ENCODE data around the gene FOXO3. TPM values are rescaled to one million over a fixed set of nuclear protein-coding genes. Genes with fewer than 3 reads are reported as not detected.

The FOXO3 gene
- total and polyA plus RNA-seq, 7 donors: 13.8 to 84.7 (median 66.4) TPM

- Histone ChIP-seq H3K36me3 (no peaks in the 10 kb centered on the region), H3K4me1 (peaks cover 0 to 80% (median 69%) of the 10 kb centered on the region in 4 donors), H3K27me3 (no peaks in the 10 kb centered on the region), H3K27ac (no peak overlapping the region), H3K9me3 (no peaks in the 10 kb centered on the region), H3K4me3 (no peak overlapping the region)
- no peak for TF ChIP-seq EP300 (IDR thresholded peaks at IDR 0.05)
- no peak for TF ChIP-seq CTCF (IDR thresholded peaks at IDR 0.05)
- TF ChIP-seq POLR2AphosphoS5 (IDR thresholded peaks at IDR 0.05): no peak
- 87 to 90% methylated on average over 3 of the region's 3 CpGs for WGBS, 2 donors
- no peak for DNase-seq
- intact Hi-C loops (cut with DNase I): no loop called here
Observed at GRCh38 chr6:108648191-108648590, 87.5 kb downstream of the FOXO3 start.

GRCh38 chr6:108650325-108650724, 89.6 kb downstream of the FOXO3 start:
- Histone ChIP-seq H3K27ac (peak overlapping the region; percentile 69 to 87 (median 84)), H3K4me3 (no peak overlapping the region), H3K9me3 (no peaks in the 10 kb centered on the region), H3K27me3 (no peaks in the 10 kb centered on the region), H3K36me3 (no peaks in the 10 kb centered on the region), H3K4me1 (peaks cover 0 to 89% (median 74%) of the 10 kb centered on the region in 4 donors)
- no peak for TF ChIP-seq EP300 (IDR thresholded peaks at IDR 0.05)
- no peak for TF ChIP-seq POLR2AphosphoS5 (IDR thresholded peaks at IDR 0.05)
- no peak for TF ChIP-seq CTCF (IDR thresholded peaks at IDR 0.05)
- TF ChIP-seq POLR2A (IDR thresholded peaks at IDR 0.05): no peak
- no peak for DNase-seq
- intact Hi-C loops (cut with DNase I): loop anchor here (5.0 kb wide), 2 partner anchors 33 to 88 kb away; partner anchors contain the start of gene FOXO3
- WGBS, 2 donors: 72 to 83% methylated on average over 1 of the region's 1 CpG

- peak overlapping the region; percentile 69 to 87 (median 84) for H3K27ac ChIP-seq
- TF ChIP-seq POLR2AphosphoS5 (IDR thresholded peaks at IDR 0.05) (peak in 1 of 4 donors; percentile 48), CTCF (IDR thresholded peaks at IDR 0.05) (no peak)
- peaks cover 0 to 91% (median 77%) of the 10 kb centered on the region in 4 donors for H3K4me1 ChIP-seq
Observed at GRCh38 chr6:108650781-108651180, 90.1 kb downstream of the FOXO3 start.

GRCh38 chr6:108651340-108652227, 90.9 kb downstream of the FOXO3 start:
- TF ChIP-seq POLR2A (IDR thresholded peaks at IDR 0.05) (no peak), EP300 (IDR thresholded peaks at IDR 0.05) (peak in 3 of 4 donors; percentile 2 to 68 (median 59)), CTCF (IDR thresholded peaks at IDR 0.05) (no peak), POLR2AphosphoS5 (IDR thresholded peaks at IDR 0.05) (peak in 3 of 4 donors; percentile 67 to 81 (median 78))
- Histone ChIP-seq H3K27me3 (no peaks in the 10 kb centered on the region), H3K36me3 (no peaks in the 10 kb centered on the region), H3K9me3 (no peaks in the 10 kb centered on the region), H3K27ac (peak overlapping the region; percentile 69 to 87 (median 84)), H3K4me1 (peaks cover 0 to 91% (median 81%) of the 10 kb centered on the region in 4 donors), H3K4me3 (no peak overlapping the region)
- intact Hi-C loops (cut with DNase I): loop anchor here (5.0 kb wide), 2 partner anchors 34 to 89 kb away; partner anchors contain the start of gene FOXO3
- peak; percentile 85 for DNase-seq
- WGBS, 2 donors: 75 to 77% methylated on average over 9 of the region's 9 CpGs

More at GRCh38 chr6:108650781-108651180, 90.1 kb downstream of the FOXO3 start:
- H3K4me3 ChIP-seq: no peak overlapping the region
- DNase-seq: no peak
- H3K36me3 ChIP-seq: no peaks in the 10 kb centered on the region
- intact Hi-C loops (cut with DNase I): loop anchor here (5.0 kb wide), 2 partner anchors 33 to 88 kb away; partner anchors contain the start of gene FOXO3
- H3K27me3 ChIP-seq: no peaks in the 10 kb centered on the region
- no peaks in the 10 kb centered on the region for H3K9me3 ChIP-seq
- WGBS, 2 donors: 70 to 73% methylated on average over 5 of the region's 5 CpGs
